Measurements from ENCODE around the gene SUFU. TPM values are rescaled to one million over a fixed set of nuclear protein-coding genes. Genes with fewer than 3 reads are reported as not detected.

Gene SUFU
- total RNA-seq, 3 donors from 2014 or later (not counting 1 experiment from before 2014, with no cell fraction given): 8.2 to 13.0 (median 11.5) TPM

GRCh38 chr10:102580230-102580629 lies 76.5 kb downstream of the SUFU start:
- WGBS (ENCODE audit: insufficient coverage): 91% methylated on average over 3 of the region's 4 CpGs
- DNase-seq (no peak), ATAC-seq (no peak)
- H3K9me3 ChIP-seq (ENCODE audit: control insufficient read depth, insufficient read depth, low read length): no peaks in the 10 kb centered on the region
- Mint-ChIP-seq H3K9me3 (no peaks in the 10 kb centered on the region), H3K36me3 (no peaks in the 10 kb centered on the region), H3K27ac (peak overlapping the region in 1 of 2 donors; percentile 47), H3K27me3 (ENCODE audit: low read depth in 2 of 2) (no peaks in the 10 kb centered on the region), H3K4me3 (no peak overlapping the region), H3K4me1 (peaks cover 0 to 4% of the 10 kb centered on the region in 2 donors)
- H3K4me1 ChIP-seq (ENCODE audit: control insufficient read depth, insufficient read depth, low read length): peaks cover 4% of the 10 kb centered on the region
- intact Hi-C loops (cut with micrococcal nuclease): no loop called here
- TF ChIP-seq CTCF (IDR thresholded peaks at IDR 0.05): no peak
- no peaks in the 10 kb centered on the region for H3K27me3 ChIP-seq (ENCODE audit: control insufficient read depth, insufficient read depth, low read length)
- no peak overlapping the region for H3K4me3 ChIP-seq (ENCODE audit: low read length)
- no peaks in the 10 kb centered on the region for H3K36me3 ChIP-seq (ENCODE audit: control insufficient read depth, insufficient read depth, low read length)
- H3K27ac ChIP-seq (ENCODE audit: low read length): no peak overlapping the region

- H3K9me3 ChIP-seq (ENCODE audit: control insufficient read depth, insufficient read depth, low read length): no peaks in the 10 kb centered on the region
- Mint-ChIP-seq H3K4me3 (no peak overlapping the region), H3K27ac (no peak overlapping the region), H3K36me3 (no peaks in the 10 kb centered on the region), H3K4me1 (peaks cover 0 to 4% of the 10 kb centered on the region in 2 donors), H3K9me3 (no peaks in the 10 kb centered on the region), H3K27me3 (ENCODE audit: low read depth in 2 of 2) (no peaks in the 10 kb centered on the region)
- no peaks in the 10 kb centered on the region for H3K27me3 ChIP-seq (ENCODE audit: control insufficient read depth, insufficient read depth, low read length)
- no peaks in the 10 kb centered on the region for H3K36me3 ChIP-seq (ENCODE audit: control insufficient read depth, insufficient read depth, low read length)
- TF ChIP-seq CTCF (IDR thresholded peaks at IDR 0.05): no peak
- DNase-seq: no peak
- 93% methylated on average over 8 of the region's 8 CpGs for WGBS (ENCODE audit: insufficient coverage)
- ATAC-seq: no peak
- no peak overlapping the region for H3K4me3 ChIP-seq (ENCODE audit: low read length)
- H3K4me1 ChIP-seq (ENCODE audit: control insufficient read depth, insufficient read depth, low read length): peaks cover 4% of the 10 kb centered on the region
- H3K27ac ChIP-seq (ENCODE audit: low read length): no peak overlapping the region
- intact Hi-C loops (cut with micrococcal nuclease): no loop called here
Measured at GRCh38 chr10:102581401-102581800, 77.6 kb downstream of the SUFU start.

- ATAC-seq (no peak), DNase-seq (no peak)
- WGBS (ENCODE audit: insufficient coverage): 91% methylated on average over 9 of the region's 10 CpGs
- Histone ChIP-seq H3K9me3 (ENCODE audit: control insufficient read depth, insufficient read depth, low read length) (no peaks in the 10 kb centered on the region), H3K4me1 (ENCODE audit: control insufficient read depth, insufficient read depth, low read length) (peaks cover 4% of the 10 kb centered on the region), H3K4me3 (ENCODE audit: low read length) (no peak overlapping the region), H3K27me3 (ENCODE audit: control insufficient read depth, insufficient read depth, low read length) (no peaks in the 10 kb centered on the region), H3K36me3 (ENCODE audit: control insufficient read depth, insufficient read depth, low read length) (no peaks in the 10 kb centered on the region), H3K27ac (ENCODE audit: low read length) (no peak overlapping the region)
- no peak for TF ChIP-seq CTCF (IDR thresholded peaks at IDR 0.05)
- peaks cover 0 to 4% of the 10 kb centered on the region in 2 donors for H3K4me1 Mint-ChIP-seq
- no peaks in the 10 kb centered on the region for H3K9me3 Mint-ChIP-seq
- intact Hi-C loops (cut with micrococcal nuclease): loop anchor here (2.0 kb wide), 1 partner anchor 187 kb away; the partner anchor contains the start of gene NFKB2
- H3K27me3 Mint-ChIP-seq (ENCODE audit: low read depth in 2 of 2): no peaks in the 10 kb centered on the region
- no peak overlapping the region for H3K4me3 Mint-ChIP-seq
- H3K36me3 Mint-ChIP-seq: no peaks in the 10 kb centered on the region
- no peak overlapping the region for H3K27ac Mint-ChIP-seq
Measured at GRCh38 chr10:102581981-102582580, 78.3 kb downstream of the SUFU start.
